Activated CD8-positive, alpha-beta memory T cell treated with anti-CD3 and anti-CD28 coated beads, Interleukin-2, amount 50 U/mL, for 1 hour (primary cell): ENCODE measurements around the gene ZNF169.
"Not testable (repeated sequence)": the region's sequence is repeated elsewhere in the genome, so short reads cannot be mapped to it uniquely, and the experiment has no call there.

Experiments
- DNase-seq: peaks from one replicate; pipeline ENCODE4 v3.0.0-alpha.2; 2020; ENCODE audit errors: extremely low read depth

ZNF169 gene

DNA sequence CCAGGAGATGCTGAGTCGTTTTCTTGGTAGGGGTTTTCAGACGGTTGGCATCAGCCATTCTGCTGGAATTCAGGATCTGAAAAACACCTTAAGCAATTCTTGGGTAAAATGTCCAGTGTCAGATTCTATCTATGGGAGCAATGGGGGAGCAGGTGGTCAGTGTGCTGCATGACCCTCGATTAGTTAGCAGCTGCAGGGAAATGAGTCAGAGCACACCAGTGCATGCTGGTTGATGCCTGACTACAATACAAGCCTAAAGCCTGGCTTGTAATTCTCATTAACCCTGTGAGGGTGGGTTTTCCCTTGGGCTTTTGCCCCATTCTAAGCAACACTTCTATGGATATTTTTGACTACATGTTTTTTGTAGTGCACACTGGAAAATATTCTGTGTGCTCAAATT, 89.7 kb downstream of the ZNF169 start:
- not testable (repeated sequence) for DNase-seq
